Measurements from ENCODE around the gene TUT7.

GRCh38 chr9:86330186-86330585 lies 24.0 kb downstream of the TUT7 start:
- no peak for TF ChIP-seq CTCF (IDR thresholded peaks at IDR 0.05; ENCODE audit: low read depth, low read length, poor library complexity, severe bottlenecking)
- no peak for TF ChIP-seq EZH2phosphoT487 (IDR thresholded peaks at IDR 0.05; ENCODE audit: borderline replicate concordance, low read length)
